ENCODE data around the gene FAIM. TPM values are rescaled to one million over a fixed set of nuclear protein-coding genes. Genes with fewer than 3 reads are reported as not detected.

FAIM gene
- 29.7 to 39.2 TPM (median 31.6 TPM) in 5 replicates for total RNA-seq (2022; extraction: Qiagen RNA extraction)

GRCh38 chr3:138608322-138609135, at the start of gene FAIM:
TSS of gene FAIM (plus strand) at chr3:138608771. CDS start at chr3:138619727, 10,956 bp downstream.

GRCh38 chr3:138594150-138594934, 14.2 kb upstream of the FAIM start, which contains the start of gene CEP70:
TSS of gene CEP70 (minus strand) at chr3:138594260. CDS start at chr3:138572927, 21,333 bp downstream.

Other genes with a start within 250 kb of the FAIM start
- 0.37 to 0.85 TPM (median 0.57 TPM) in 5 replicates for gene ESYT3, start 174.2 kb upstream of the FAIM start, total RNA-seq (2022; extraction: Qiagen RNA extraction)
- gene CEP70, start 14.5 kb upstream of the FAIM start, total RNA-seq (2022; extraction: Qiagen RNA extraction): 7.9 to 12.3 TPM (median 10.1 TPM) in 5 replicates
- gene PIK3CB, start 226.2 kb downstream of the FAIM start, total RNA-seq (2022; extraction: Qiagen RNA extraction): 14.7 to 22.0 TPM (median 16.6 TPM) in 5 replicates

Data from A549 treated with AZD2906 at 1 μM for 4 hours (cell line).